ENCODE data around the gene ING4. TPM values are rescaled to one million over a fixed set of nuclear protein-coding genes. Genes with fewer than 3 reads are reported as not detected.

ING4 gene
- total RNA-seq, 4 donors from 2014 or later: 25.2 to 180 (median 62.0) TPM

- intact Hi-C loops (cut with DNase I; ENCODE audit: low total_unique reads): no loop called here
- no peak for TF ChIP-seq CTCF (IDR thresholded peaks at IDR 0.05)
- TF ChIP-seq POLR2A (IDR thresholded peaks at IDR 0.05): no peak
- peak overlapping the region; percentile 98 to 100 for H3K27ac ChIP-seq
- H3K27me3 ChIP-seq: no peaks in the 10 kb centered on the region
- peak overlapping the region; percentile 99 to 100 for H3K4me3 ChIP-seq
- peaks cover 9 to 14% of the 10 kb centered on the region in 2 donors for H3K4me1 ChIP-seq
- no peaks in the 10 kb centered on the region for H3K9me3 ChIP-seq
- no peaks in the 10 kb centered on the region for H3K36me3 ChIP-seq
- DNase-seq: peak; percentile 74 to 80
These were observed 56.4 kb downstream of the ING4 start for GRCh38 chr12:6606331-6607131.

GRCh38 chr12:6605421-6606330, 57.2 kb downstream of the ING4 start:
- peaks cover 9 to 14% of the 10 kb centered on the region in 2 donors for H3K4me1 ChIP-seq
- TF ChIP-seq CTCF (IDR thresholded peaks at IDR 0.05) (no peak), POLR2A (IDR thresholded peaks at IDR 0.05) (no peak)
- H3K27ac ChIP-seq: peak overlapping the region; percentile 98 to 100
- intact Hi-C loops (cut with DNase I; ENCODE audit: low total_unique reads): no loop called here
- H3K27me3 ChIP-seq: no peaks in the 10 kb centered on the region
- peak overlapping the region; percentile 99 to 100 for H3K4me3 ChIP-seq
- no peaks in the 10 kb centered on the region for H3K36me3 ChIP-seq
- DNase-seq: peak in 1 of 2 donors; percentile 21
- H3K9me3 ChIP-seq: no peaks in the 10 kb centered on the region

- intact Hi-C loops (cut with DNase I; ENCODE audit: low total_unique reads): no loop called here
These were observed 58.5 kb downstream of the ING4 start for GRCh38 chr12:6604259-6605029.

GRCh38 chr12:6603095-6603567, 59.8 kb downstream of the ING4 start:
- peak; percentile 35 to 36 for DNase-seq
- TF ChIP-seq CTCF (IDR thresholded peaks at IDR 0.05) (no peak), POLR2A (IDR thresholded peaks at IDR 0.05) (no peak)
- Histone ChIP-seq H3K4me3 (peak overlapping the region; percentile 4 to 5), H3K36me3 (no peaks in the 10 kb centered on the region), H3K27me3 (no peaks in the 10 kb centered on the region), H3K27ac (peak overlapping the region; percentile 50 to 98), H3K4me1 (peaks cover 8 to 14% of the 10 kb centered on the region in 2 donors), H3K9me3 (no peaks in the 10 kb centered on the region)
- intact Hi-C loops (cut with DNase I; ENCODE audit: low total_unique reads): no loop called here

More at GRCh38 chr12:6604259-6605029, 58.5 kb downstream of the ING4 start:
- Histone ChIP-seq H3K4me3 (peak overlapping the region; percentile 99 to 100), H3K27ac (peak overlapping the region; percentile 98 to 100), H3K4me1 (peaks cover 9 to 14% of the 10 kb centered on the region in 2 donors), H3K9me3 (no peaks in the 10 kb centered on the region), H3K36me3 (no peaks in the 10 kb centered on the region), H3K27me3 (no peaks in the 10 kb centered on the region)
- TF ChIP-seq POLR2A (IDR thresholded peaks at IDR 0.05) (no peak), CTCF (IDR thresholded peaks at IDR 0.05) (no peak)
- DNase-seq: no peak

Data from uterus (tissue), 4 donors.